ENCODE results near the gene PYY. TPM values are rescaled to one million over a fixed set of nuclear protein-coding genes. Genes with fewer than 3 reads are reported as not detected.
"Not testable (repeated sequence)": the region's sequence is repeated elsewhere in the genome, so short reads cannot be mapped to it uniquely, and the experiment has no call there.

The PYY gene
- total RNA-seq, 4 donors from 2014 or later: 2.0 TPM; not detected in 3

DNA sequence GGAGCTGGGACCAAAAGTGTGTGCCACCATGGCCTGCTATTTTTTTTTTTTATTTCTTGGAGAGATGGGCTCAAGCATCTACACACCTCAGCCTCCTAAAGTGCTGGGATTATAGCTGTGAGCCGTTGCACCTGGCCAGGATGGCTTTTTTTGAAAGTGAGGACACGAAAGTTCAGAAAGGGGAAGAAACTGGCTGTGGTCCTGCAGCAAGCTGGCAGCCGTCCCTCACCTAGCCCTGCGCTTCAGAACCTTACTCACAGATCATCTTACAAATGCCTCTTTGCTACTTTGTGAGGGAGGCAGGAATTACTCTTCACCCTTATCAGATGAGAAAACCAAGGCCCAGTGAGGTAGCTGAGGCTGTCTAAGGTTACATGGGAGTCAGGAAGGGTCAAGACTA is 7.0 kb downstream of the PYY start:
- Histone ChIP-seq H3K36me3 (no peaks in the 10 kb centered on the region), H3K4me3 (no peak overlapping the region), H3K27ac (no peak overlapping the region), H3K27me3 (peaks cover 0 to 38% of the 10 kb centered on the region in 2 donors), H3K9me3 (no peaks in the 10 kb centered on the region), H3K4me1 (peaks cover 0 to under 1% (median 0%) of the 10 kb centered on the region in 4 donors)
- WGBS, 2 donors: 60 to 68% methylated on average over 4 of the region's 4 CpGs
- TF ChIP-seq EP300 (IDR thresholded peaks at IDR 0.05) (no peak), CTCF (IDR thresholded peaks at IDR 0.05) (no peak), POLR2A (IDR thresholded peaks at IDR 0.05) (no peak)
- no peak for DNase-seq (ENCODE audit: low spot score in 2 of 2)

DNA sequence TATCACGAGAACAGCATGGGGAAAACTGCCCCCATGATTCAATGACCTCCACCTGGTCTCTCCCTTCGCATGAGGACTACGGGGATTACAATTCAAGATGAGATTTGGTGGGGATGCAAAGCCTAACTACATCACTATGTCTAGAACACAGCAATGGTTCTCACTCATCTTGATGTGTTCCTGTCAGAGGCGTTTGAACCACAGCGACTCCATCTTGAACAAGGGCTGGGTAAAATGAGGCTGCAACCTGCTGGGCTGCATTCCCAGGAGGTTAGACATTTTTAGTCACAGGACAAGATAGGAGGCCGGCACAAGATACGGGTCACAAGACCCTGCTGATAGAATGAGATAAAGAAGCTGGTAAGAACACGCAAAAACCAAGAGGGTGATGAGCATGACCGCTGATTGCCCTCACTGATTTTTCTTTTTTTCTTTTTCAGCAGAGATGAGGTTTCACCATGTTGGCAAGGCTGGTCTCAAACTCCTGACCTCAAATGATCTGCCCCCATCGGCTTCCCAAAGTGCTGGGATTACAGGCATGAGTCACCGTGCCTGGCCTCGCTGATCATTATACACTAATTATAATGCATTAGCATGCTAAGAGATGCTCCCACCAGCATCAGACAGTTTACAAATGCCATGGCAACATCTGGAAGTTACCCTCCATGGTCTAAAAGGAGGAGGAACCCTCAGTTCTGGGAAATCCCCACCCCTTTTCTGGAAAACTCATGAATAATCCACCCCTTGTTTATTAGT is 8.5 kb downstream of the PYY start:
- Histone ChIP-seq H3K4me1 (no peaks in the 10 kb centered on the region), H3K36me3 (no peaks in the 10 kb centered on the region), H3K4me3 (no peak overlapping the region), H3K27me3 (peaks cover 0 to 23% of the 10 kb centered on the region in 2 donors), H3K9me3 (no peaks in the 10 kb centered on the region), H3K27ac (no peak overlapping the region)
- 74 to 78% methylated on average over 12 of the region's 12 CpGs for WGBS, 2 donors
- TF ChIP-seq CTCF (IDR thresholded peaks at IDR 0.05): no peak
- TF ChIP-seq POLR2A (IDR thresholded peaks at IDR 0.05): no peak
- TF ChIP-seq EP300 (IDR thresholded peaks at IDR 0.05): no peak
- no peak for DNase-seq (ENCODE audit: low spot score in 2 of 2)

- Histone ChIP-seq H3K36me3 (no peaks in the 10 kb centered on the region), H3K4me3 (no peak within 1 kb of the TSS), H3K27me3 (peaks cover 0 to 31% of the 10 kb centered on the region in 2 donors), H3K4me1 (peaks cover 0 to 8% (median 3%) of the 10 kb centered on the region in 4 donors), H3K27ac (no peak within 1 kb of the TSS), H3K9me3 (no peaks in the 10 kb centered on the region)
- 78 to 82% methylated on average over 17 of the region's 17 CpGs for WGBS, 2 donors
- DNase-seq (ENCODE audit: low spot score in 2 of 2): no peak
- TF ChIP-seq POLR2A (IDR thresholded peaks at IDR 0.05) (no peak), CTCF (IDR thresholded peaks at IDR 0.05) (no peak), EP300 (IDR thresholded peaks at IDR 0.05) (no peak)
Observed at GRCh38 chr17:43942051-43942685, 11.6 kb downstream of the PYY start, which contains the start of gene PPY. TSS of gene PPY (minus strand) at chr17:43942476. CDS start at chr17:43941654, 822 bp downstream.

GRCh38 chr17:43940630-43941029 is 13.1 kb downstream of the PYY start:
- H3K27me3 ChIP-seq: peaks cover 0 to 45% of the 10 kb centered on the region in 2 donors
- DNase-seq (ENCODE audit: low spot score in 2 of 2): no peak
- no peak overlapping the region for H3K27ac ChIP-seq
- peaks cover 0 to 8% (median 3%) of the 10 kb centered on the region in 4 donors for H3K4me1 ChIP-seq
- H3K36me3 ChIP-seq: no peaks in the 10 kb centered on the region
- H3K4me3 ChIP-seq: no peak overlapping the region
- TF ChIP-seq EP300 (IDR thresholded peaks at IDR 0.05) (no peak), CTCF (IDR thresholded peaks at IDR 0.05) (peak in 1 of 5 experiments; percentile 19)
- H3K9me3 ChIP-seq: no peaks in the 10 kb centered on the region
- WGBS, 2 donors: 32 to 64% methylated on average over 7 of the region's 7 CpGs

GRCh38 chr17:43939886-43940285 is 13.9 kb downstream of the PYY start:
- H3K36me3 ChIP-seq: no peaks in the 10 kb centered on the region
- H3K9me3 ChIP-seq: no peaks in the 10 kb centered on the region
- DNase-seq (ENCODE audit: low spot score in 2 of 2): no peak
- H3K27me3 ChIP-seq: peaks cover 0 to 52% of the 10 kb centered on the region in 2 donors
- no peak for TF ChIP-seq EP300 (IDR thresholded peaks at IDR 0.05)
- TF ChIP-seq CTCF (IDR thresholded peaks at IDR 0.05): no peak
- no peak for TF ChIP-seq POLR2A (IDR thresholded peaks at IDR 0.05)
- H3K4me3 ChIP-seq: no peak overlapping the region
- peaks cover 0 to 8% (median 3%) of the 10 kb centered on the region in 4 donors for H3K4me1 ChIP-seq
- H3K27ac ChIP-seq: no peak overlapping the region
- 90 to 99% methylated on average over 5 of the region's 5 CpGs for WGBS, 2 donors

DNA sequence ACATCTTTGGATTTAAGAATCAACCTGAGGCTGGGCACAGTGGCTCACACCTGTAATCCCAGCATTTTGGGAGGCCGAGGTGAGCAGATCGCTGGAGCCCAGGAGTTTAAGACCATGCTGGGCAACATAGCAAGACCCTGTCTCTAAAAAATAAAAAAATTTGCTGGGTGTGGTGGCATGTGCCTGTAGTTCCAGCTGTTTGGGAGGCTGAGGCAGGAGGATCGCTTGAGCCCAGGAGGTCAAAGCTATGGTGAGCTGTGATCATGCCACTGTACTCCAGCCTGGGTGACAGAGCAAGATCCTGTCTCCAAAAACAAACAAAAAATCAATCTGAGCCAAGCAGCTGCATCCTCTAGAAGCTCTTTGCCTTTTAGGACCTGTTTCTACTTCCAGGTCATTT is 14.3 kb downstream of the PYY start:
- not testable (repeated sequence) for H3K36me3 ChIP-seq; H3K4me3 ChIP-seq; H3K4me1 ChIP-seq; H3K27ac ChIP-seq; DNase-seq (ENCODE audit: low spot score in 2 of 2); H3K9me3 ChIP-seq
- WGBS, 2 donors: 92 to 100% methylated on average over 3 of the region's 3 CpGs
- peaks cover 0 to 52% of the 10 kb centered on the region in 2 donors for H3K27me3 ChIP-seq

Data from tibial nerve (tissue), 4 donors.